ENCODE results near the gene DACT1. TPM values are rescaled to one million over a fixed set of nuclear protein-coding genes. Genes with fewer than 3 reads are reported as not detected.

Gene DACT1
- polyA plus RNA-seq, 1 of the 3 experiments (the other 2 are of a cell fraction): 3.3 TPM

GRCh38 chr14:58635091-58635830 is 2.5 kb upstream of the DACT1 start:
- Histone ChIP-seq H2AFZ (ENCODE audit: low read depth) (no peak overlapping the region), H3K4me3 (ENCODE audit: low read depth in 2 of 2, low read length in 1 of 2) (no peak overlapping the region), H3F3A (replicated peaks; ENCODE audit: insufficient read depth) (peaks cover 9% of the 10 kb centered on the region), H3K9me3 (no peaks in the 10 kb centered on the region), H3K9me2 (no peaks in the 10 kb centered on the region), H4K20me1 (ENCODE audit: insufficient read depth) (no peaks in the 10 kb centered on the region), H3K79me2 (ENCODE audit: insufficient read depth) (peaks cover 16% of the 10 kb centered on the region; the same call in 1 of the 2 replicates), H3K9ac (no peak overlapping the region), H3K27ac (ENCODE audit: low read depth in 2 of 2, low read length in 1 of 2) (no peak overlapping the region), H3K4me2 (no peak overlapping the region), H3K27me3 (ENCODE audit: insufficient read depth) (no peaks in the 10 kb centered on the region), H3K4me1 (ENCODE audit: control insufficient read depth in 1 of 2, insufficient read depth in 2 of 2, low read depth in 1 of 2, low read length in 1 of 2) (peaks cover 3 to 16% of the 10 kb centered on the region in 2 experiments; a peak in 3 of 4 replicates), H3K36me3 (replicated peaks in 1 of 2; ENCODE audit: control insufficient read depth in 1 of 2, insufficient read depth in 2 of 2, low read length in 1 of 2) (peaks cover 0 to under 1% of the 10 kb centered on the region in 2 experiments)
- 82% methylated on average over 8 of the region's 8 CpGs for WGBS (ENCODE audit: low lambda C conversion rate)
- no peak for DNase-seq
- CTCF ChIA-PET: interaction anchor here (1.3 to 10.5 kb wide), 6 partner anchors 9 to 489 kb away, joined by 3 to 93 read pairs (median 10); no protein-coding TSS in a partner anchor
- POLR2A ChIA-PET: no interaction called here
- TF ChIP-seq USF2 (IDR thresholded peaks at IDR 0.05; ENCODE audit: borderline replicate concordance, low read depth, low read length) (no peak), FOXJ3 (CRISPR knock-in tag; IDR thresholded peaks at IDR 0.05) (no peak), REST (IDR thresholded peaks at IDR 0.05; ENCODE audit: low read depth, low read length) (no peak), CTCF (IDR thresholded peaks at IDR 0.05) (no peak), MAX (IDR thresholded peaks at IDR 0.05; ENCODE audit: low read depth) (no peak)

- Histone ChIP-seq H3K4me1 (ENCODE audit: control insufficient read depth in 1 of 2, insufficient read depth in 2 of 2, low read depth in 1 of 2, low read length in 1 of 2) (peaks cover 11 to 16% of the 10 kb centered on the region in 2 experiments; a peak in 3 of 4 replicates), H3K36me3 (replicated peaks in 1 of 2; ENCODE audit: control insufficient read depth in 1 of 2, insufficient read depth in 2 of 2, low read length in 1 of 2) (peaks cover 4 to 10% of the 10 kb centered on the region in 2 experiments), H3F3A (replicated peaks; ENCODE audit: insufficient read depth) (peaks cover 9% of the 10 kb centered on the region), H3K9me2 (no peaks in the 10 kb centered on the region), H3K79me2 (ENCODE audit: insufficient read depth) (peaks cover 25% of the 10 kb centered on the region; the same call in 1 of the 2 replicates), H3K27ac (ENCODE audit: low read depth in 2 of 2, low read length in 1 of 2) (no peak overlapping the region), H2AFZ (ENCODE audit: low read depth) (no peak overlapping the region), H3K27me3 (ENCODE audit: insufficient read depth) (no peaks in the 10 kb centered on the region), H3K4me2 (no peak overlapping the region), H3K9ac (no peak overlapping the region), H3K4me3 (ENCODE audit: low read depth in 2 of 2, low read length in 1 of 2) (no peak overlapping the region), H4K20me1 (ENCODE audit: insufficient read depth) (no peaks in the 10 kb centered on the region), H3K9me3 (no peaks in the 10 kb centered on the region)
- DNase-seq: no peak
- TF ChIP-seq RFX5 (IDR thresholded peaks at IDR 0.05; ENCODE audit: low read length) (no peak), FOXJ3 (CRISPR knock-in tag; IDR thresholded peaks at IDR 0.05) (no peak), REST (IDR thresholded peaks at IDR 0.05; ENCODE audit: low read depth, low read length) (no peak), MXI1 (IDR thresholded peaks at IDR 0.05; ENCODE audit: low read depth, low read length) (no peak), USF2 (IDR thresholded peaks at IDR 0.05; ENCODE audit: borderline replicate concordance, low read depth, low read length) (no peak), JUND (IDR thresholded peaks at IDR 0.05) (no peak), RAD21 (IDR thresholded peaks at IDR 0.05; ENCODE audit: low read length) (no peak), MAX (IDR thresholded peaks at IDR 0.05; ENCODE audit: low read depth) (no peak), YY1 (IDR thresholded peaks at IDR 0.05; ENCODE audit: low read depth) (no peak)
- CTCF ChIA-PET: interaction anchor here (1.0 to 10.5 kb wide), 8 partner anchors 10 to 488 kb away, joined by 3 to 93 read pairs (median 6); no protein-coding TSS in a partner anchor
- 93% methylated on average over 4 of the region's 4 CpGs for WGBS (ENCODE audit: low lambda C conversion rate)
- POLR2A ChIA-PET: no interaction called here
Observed at GRCh38 chr14:58636129-58636528, 1.6 kb upstream of the DACT1 start.

All from SK-N-SH (cell line).